GM11168 (cell line): ENCODE data around the gene TCHH.
"Not testable (repeated sequence)": the region's sequence is repeated elsewhere in the genome, so short reads cannot be mapped to it uniquely, and the experiment has no call there.

Source experiments
- in situ Hi-C: fragments of 300-500 bp; cut with MboI; formaldehyde crosslinking; loops from one replicate; pipeline ENCODE4 v1.12.0; 2022; ENCODE audit warnings: low sequenced_read_pairs; ENCODE audit not compliant: unreplicated experiment

Gene TCHH

GRCh38 chr1:152112885-152113432 is 2.3 kb downstream of the TCHH start:
- in situ Hi-C loops = no loop called here

- in situ Hi-C loops = no loop called here
These were observed 3.0 kb downstream of the TCHH start for GRCh38 chr1:152112101-152112884.

- in situ Hi-C loops = no loop called here
These were observed 3.7 kb downstream of the TCHH start for GRCh38 chr1:152111515-152111968.

- in situ Hi-C loops = no loop called here
These were observed 4.3 kb downstream of the TCHH start for GRCh38 chr1:152110860-152111514.

GRCh38 chr1:152110365-152110859 is 4.8 kb downstream of the TCHH start:
- in situ Hi-C loops = no loop called here

- in situ Hi-C loops = no loop called here
These were observed 5.3 kb downstream of the TCHH start for GRCh38 chr1:152109998-152110294.

GRCh38 chr1:152109231-152109997 is 5.8 kb downstream of the TCHH start:
- in situ Hi-C loops = no loop called here

GRCh38 chr1:152108882-152109222 is 6.4 kb downstream of the TCHH start:
- in situ Hi-C loops = no loop called here

GRCh38 chr1:152107984-152108881 is 7.0 kb downstream of the TCHH start:
- in situ Hi-C loops = no loop called here

- in situ Hi-C loops = no loop called here
These were observed 7.9 kb downstream of the TCHH start for GRCh38 chr1:152107031-152107983.

GRCh38 chr1:152104854-152105253 is 10.4 kb downstream of the TCHH start:
- in situ Hi-C loops = no loop called here

GRCh38 chr1:152096931-152097330 is 18.3 kb downstream of the TCHH start:
- in situ Hi-C loops = no loop called here

- in situ Hi-C loops = no loop called here
These were observed 26.1 kb downstream of the TCHH start, which contains the start of gene TCHHL1 for GRCh38 chr1:152089014-152089674. TCHHL1 (minus strand) TSS chr1:152089064; CDS start chr1:152088143, 921 bp downstream.

GRCh38 chr1:152086760-152087159 is 28.5 kb downstream of the TCHH start:
- in situ Hi-C loops = no loop called here

- in situ Hi-C loops = no loop called here
These were observed 30.4 kb downstream of the TCHH start for GRCh38 chr1:152084853-152085252.

GRCh38 chr1:152081026-152081425 is 34.2 kb downstream of the TCHH start:
- in situ Hi-C loops = not testable (repeated sequence)

GRCh38 chr1:152080494-152080893 is 34.8 kb downstream of the TCHH start:
- in situ Hi-C loops = not testable (repeated sequence)

- in situ Hi-C loops = no loop called here
These were observed 36.3 kb downstream of the TCHH start for GRCh38 chr1:152078831-152079441.
